Endothelial cell of umbilical vein (primary cell): ENCODE results near the gene ATXN10. TPM values are rescaled to one million over a fixed set of nuclear protein-coding genes. Genes with fewer than 3 reads are reported as not detected.
"Not testable (repeated sequence)": the region's sequence is repeated elsewhere in the genome, so short reads cannot be mapped to it uniquely, and the experiment has no call there.

ENCODE experiments used
- BruUV-seq: library from RNA; stranded (reverse); fragments of 400-500 nt; replicated peaks from 2 replicates; lab custom pipeline; 2021; lab: Mats Ljungman, UMichigan
- CTCF ChIA-PET: fragments of 300-600, 350-600 bp; sonication (Branson Sonifier 250); formaldehyde crosslinking; loops from one replicate; lab custom pipeline; 2021; ENCODE audit warnings: antibody characterized with exemption, inconsistent platforms; lab: Charles Lee
- POLR2A ChIA-PET: fragments of 300-600, 350-600 bp; sonication (Branson Sonifier 250); formaldehyde crosslinking; loops from one replicate; lab custom pipeline; 2021; ENCODE audit warnings: antibody characterized with exemption, inconsistent platforms; lab: Charles Lee
- DNase-seq: peaks from one replicate; pipeline ENCODE4 v3.0.0-alpha.2; 2011; ENCODE audit warnings: low read depth, low spot score
- FAIRE-seq: peaks from 2 replicates; lab custom pipeline; 2011; peaks lifted over from hg19 to GRCh38; lab: Jason Lieb, UNC
- H2AFZ ChIP-seq: 2 replicates; pipeline ENCODE4 v1.6.0; 2012; ENCODE audit warnings: low read depth, low read length, control low read depth, inconsistent platforms
- H3K27ac ChIP-seq: 2 replicates; pipeline ENCODE4 v1.5.1; 2011; ENCODE audit warnings: low read depth, mild to moderate bottlenecking, control low read depth, low read length, moderate library complexity; ENCODE audit not compliant: insufficient read depth
- H3K27me3 ChIP-seq, 2 experiments: 2 replicates each; pipeline versions ENCODE4 v1.6.0 to v1.6.1; 2011; ENCODE audit warnings: low read length in 2 of 2, mixed read lengths in 1 of 2; ENCODE audit not compliant: control insufficient read depth in 2 of 2, insufficient read depth in 2 of 2
- H3K36me3 ChIP-seq, 2 experiments: 2 replicates in 1 of 2; 3 replicates in 1 of 2; pipeline ENCODE4 v1.5.1; 2011; ENCODE audit warnings: low read length in 2 of 2, mild to moderate bottlenecking in 1 of 2, moderate library complexity in 1 of 2; ENCODE audit not compliant: control insufficient read depth in 2 of 2, insufficient read depth in 2 of 2; ENCODE audit errors: extremely low read depth in 1 of 2
- H3K4me1 ChIP-seq: 3 replicates; pipeline ENCODE4 v1.5.1; 2011; ENCODE audit warnings: mild to moderate bottlenecking, low read length; ENCODE audit not compliant: control insufficient read depth, insufficient read depth; ENCODE audit errors: extremely low read depth
- H3K4me2 ChIP-seq: 2 replicates; pipeline ENCODE4 v1.6.1; 2011; ENCODE audit warnings: low read length, control low read depth, mixed read lengths; ENCODE audit not compliant: insufficient read depth
- H3K4me3 ChIP-seq, 3 experiments: fragments of 200-600 bp in 1 of 3; sonication (generic), shearing (Covaris generic) in 1 of 3; replicated peaks in 1 of 3; 2 replicates each; pipeline ENCODE4 v1.5.1; 2011 to 2016; ENCODE audit warnings: control low read depth in 3 of 3, low read length in 3 of 3, mild to moderate bottlenecking in 2 of 3, inconsistent platforms in 1 of 3, low read depth in 1 of 3, moderate library complexity in 1 of 3; ENCODE audit not compliant: insufficient read depth in 1 of 3
- H3K79me2 ChIP-seq: 2 replicates; pipeline ENCODE4 v1.6.0; 2012; ENCODE audit warnings: low read length, inconsistent platforms; ENCODE audit not compliant: control insufficient read depth, insufficient read depth
- H3K9ac ChIP-seq: replicated peaks from 2 replicates; pipeline ENCODE3; 2011; ENCODE audit warnings: low read length, control low read depth; ENCODE audit not compliant: insufficient read depth; ENCODE audit errors: extremely low read depth
- H3K9me1 ChIP-seq: replicated peaks from 3 replicates; pipeline ENCODE4 v1.6.0; 2011; ENCODE audit warnings: mild to moderate bottlenecking, low read length; ENCODE audit not compliant: control insufficient read depth, insufficient read depth; ENCODE audit errors: extremely low read depth
- H3K9me3 ChIP-seq: replicated peaks from 2 replicates; pipeline ENCODE4 v1.5.1; 2012; ENCODE audit warnings: low read length, inconsistent platforms; ENCODE audit not compliant: control insufficient read depth, insufficient read depth
- H4K20me1 ChIP-seq: replicated peaks from 2 replicates; pipeline ENCODE3; 2011; ENCODE audit warnings: mild to moderate bottlenecking, low read length; ENCODE audit not compliant: control insufficient read depth, insufficient read depth; ENCODE audit errors: extremely low read depth
- GATA2 ChIP-seq: IDR thresholded peaks from 2 replicates; pipeline ENCODE4 v1.7.0; 2011; ENCODE audit warnings: low read depth, mild to moderate bottlenecking, moderate library complexity, mixed read lengths, low read length; ENCODE audit not compliant: insufficient read length, insufficient read depth
- MAX ChIP-seq: IDR thresholded peaks from 2 replicates; pipeline ENCODE4 v1.6.1; 2011; ENCODE audit not compliant: insufficient read depth, insufficient read length
- dilution Hi-C: fragments of 300-500 bp; cut with MboI; formaldehyde crosslinking; loops from one replicate; pipeline ENCODE4 v1.15.0; 2019; ENCODE audit warnings: low sequenced_read_pairs; ENCODE audit not compliant: extremely low pct_ligation_motif_present
- intact Hi-C: fragments of 100-400 bp; cut with micrococcal nuclease; formaldehyde crosslinking; loops from one replicate; pipeline ENCODE4 v1.10.0; 2022
- polyA plus RNA-seq, 4 experiments: library from polyadenylated mRNA; depleted of rRNA in 3 of 4; stranded (reverse) in 3 of 4; unstranded in 1 of 4; fragments of >200 nt; gene quantifications; 2 replicates each; pipeline versions ENCODE4 v1.2.1 to v1.2.3, GENCODE V29; 2011 to 2012; ENCODE audit warnings: missing spikeins in 1 of 4
- total RNA-seq: library from RNA; stranded (reverse); gene quantifications from 2 replicates; pipeline ENCODE4 v1.2.3, GENCODE V29; 2021

Gene ATXN10
- total and polyA plus RNA-seq, 2 donors (not counting 3 experiments of a cell fraction or from before 2014, with no cell fraction given) = 73.2 to 91.9 TPM

- FAIRE-seq (no peak), DNase-seq (no peak)
- no TSS peak for BruUV-seq
- Histone ChIP-seq H3K9ac (no peak overlapping the region), H3K9me3 (no peaks in the 10 kb centered on the region), H3K79me2 (peaks cover 70% of the 10 kb centered on the region), H3K27ac (no peak overlapping the region), H3K9me1 (no peaks in the 10 kb centered on the region), H3K4me1 (peaks cover 22% of the 10 kb centered on the region), H3K36me3 (no peaks in the 10 kb centered on the region), H4K20me1 (peaks cover 31% of the 10 kb centered on the region), H2AFZ (no peak overlapping the region), H3K4me3 (no peak overlapping the region), H3K27me3 (no peaks in the 10 kb centered on the region), H3K4me2 (no peak overlapping the region)
- intact Hi-C loops (no loop called here), dilution Hi-C loops (no loop called here)
- ChIA-PET POLR2A (no interaction called here), CTCF (interaction anchor here (2.0 kb wide), 1 partner anchor 11 kb away, joined by 8 read pairs; no protein-coding TSS in a partner anchor)
- TF ChIP-seq MAX = no peak
- no peak for TF ChIP-seq GATA2
These were observed 10.4 kb downstream of the ATXN10 start for GRCh38 chr22:45682064-45682463.

GRCh38 chr22:45682773-45683172 lies 11.1 kb downstream of the ATXN10 start:
- peaks cover 70% of the 10 kb centered on the region for H3K79me2 ChIP-seq
- peaks cover 22% of the 10 kb centered on the region for H3K4me1 ChIP-seq
- H3K9me3 ChIP-seq, BruUV-seq, intact Hi-C loops, H3K4me2 ChIP-seq, H3K36me3 ChIP-seq, dilution Hi-C loops, POLR2A ChIA-PET, FAIRE-seq, H3K9me1 ChIP-seq, H2AFZ ChIP-seq, H3K4me3 ChIP-seq, H3K27ac ChIP-seq, H3K9ac ChIP-seq, DNase-seq, H3K27me3 ChIP-seq: not testable (repeated sequence)
- CTCF ChIA-PET = interaction anchor here (2.0 kb wide), 1 partner anchor 10 kb away, joined by 8 read pairs; no protein-coding TSS in a partner anchor
- peaks cover 33% of the 10 kb centered on the region for H4K20me1 ChIP-seq
